GM21390 (cell line): ENCODE measurements around the gene AFF3.
"Not testable (repeated sequence)": the region's sequence is repeated elsewhere in the genome, so short reads cannot be mapped to it uniquely, and the experiment has no call there.

Source experiments
- ATAC-seq: cut with Tn5 transposase; IDR thresholded peaks from one replicate; pipeline ENCODE4 v1.9.1; 2021; ENCODE audit not compliant: unreplicated experiment

Gene AFF3

GRCh38 chr2:99688699-99689098, 453.7 kb downstream of the AFF3 start:
- no peak for ATAC-seq

- ATAC-seq, result no peak
Observed at GRCh38 chr2:99682275-99683060, 459.9 kb downstream of the AFF3 start.

GRCh38 chr2:99680946-99681345, 461.4 kb downstream of the AFF3 start:
- no peak for ATAC-seq

GRCh38 chr2:99679518-99679917, 462.9 kb downstream of the AFF3 start:
- no peak for ATAC-seq

- no peak for ATAC-seq
Observed at GRCh38 chr2:99678625-99679024, 463.8 kb downstream of the AFF3 start.

- no peak for ATAC-seq
Observed at GRCh38 chr2:99677814-99678213, 464.6 kb downstream of the AFF3 start.

GRCh38 chr2:99675130-99675661, 467.2 kb downstream of the AFF3 start:
- ATAC-seq, result no peak

GRCh38 chr2:99674090-99674489, 468.3 kb downstream of the AFF3 start:
- no peak for ATAC-seq

- no peak for ATAC-seq
Observed at GRCh38 chr2:99672766-99673350, 469.5 kb downstream of the AFF3 start.

- ATAC-seq, result no peak
Observed at GRCh38 chr2:99670768-99671734, 471.3 kb downstream of the AFF3 start.

- no peak for ATAC-seq
Observed at GRCh38 chr2:99666256-99666655, 476.1 kb downstream of the AFF3 start.

- ATAC-seq, result no peak
Observed at GRCh38 chr2:99663641-99664040, 478.7 kb downstream of the AFF3 start.

GRCh38 chr2:99662761-99663341, 479.5 kb downstream of the AFF3 start:
- no peak for ATAC-seq

GRCh38 chr2:99661761-99662160, 480.6 kb downstream of the AFF3 start:
- not testable (repeated sequence) for ATAC-seq

GRCh38 chr2:99660616-99661406, 481.6 kb downstream of the AFF3 start:
- no peak for ATAC-seq

GRCh38 chr2:99659874-99660273, 482.5 kb downstream of the AFF3 start:
- ATAC-seq, result no peak

- no peak for ATAC-seq
Observed at GRCh38 chr2:99657691-99658258, 484.6 kb downstream of the AFF3 start.

- no peak for ATAC-seq
Observed at GRCh38 chr2:99656994-99657393, 485.4 kb downstream of the AFF3 start.

GRCh38 chr2:99653433-99653832, 489.0 kb downstream of the AFF3 start:
- no peak for ATAC-seq

- no peak for ATAC-seq
Observed at GRCh38 chr2:99652862-99653261, 489.5 kb downstream of the AFF3 start.
